ENCODE data around the gene RYR1.

- TF ChIP-seq CTCF (IDR thresholded peaks at IDR 0.05) (no peak), POLR2A (IDR thresholded peaks at IDR 0.05) (peak; percentile 15)
Observed at GRCh38 chr19:38392707-38393308, 40.7 kb upstream of the RYR1 start.

Measured in right lobe of liver (tissue), 4 donors.